ENCODE results near the gene EFCAB12.

Gene EFCAB12

DNA sequence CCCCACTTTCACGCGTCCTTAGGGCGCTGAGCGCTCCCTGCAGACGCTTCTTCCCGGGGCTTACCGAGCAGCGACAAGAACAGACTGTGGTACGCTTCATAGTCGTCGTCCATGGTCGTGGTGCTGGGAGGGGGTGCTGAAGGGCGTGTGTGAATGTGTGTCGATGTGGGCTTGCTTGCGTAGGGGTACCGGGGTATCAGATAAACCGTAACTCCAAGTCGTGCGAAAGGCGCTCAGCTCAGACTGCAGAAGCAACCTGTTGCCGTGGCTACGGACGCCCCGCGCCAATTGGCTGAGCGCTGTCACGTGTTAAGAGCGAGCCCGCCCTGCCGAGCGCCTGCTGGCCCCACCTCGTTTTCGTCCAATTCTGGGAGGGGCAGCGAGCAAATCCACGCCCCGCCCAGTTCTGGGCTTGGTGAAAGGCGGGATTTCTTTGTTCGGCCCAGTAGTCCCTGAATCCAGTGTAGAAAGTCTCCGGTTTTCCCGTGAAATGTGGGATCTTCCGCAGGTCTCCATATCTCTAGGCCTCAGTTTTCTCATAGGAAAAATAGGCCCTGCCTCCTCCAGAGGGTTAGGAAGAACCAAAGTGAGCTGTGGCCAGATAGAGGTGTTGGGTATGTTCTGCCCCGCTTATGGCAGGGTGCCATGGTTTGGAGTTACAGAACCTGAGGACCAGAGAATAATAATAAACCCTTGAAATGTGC, at the start of gene EFCAB12:
Gene EFCAB12 (minus strand): TSS at position 261 of the 704 bp plus-strand sequence. CDS start 148 bp downstream, at position 113.
- DNase-seq (ENCODE audit: low read depth in 2 of 2) = peak; percentile 82 to 84

DNA sequence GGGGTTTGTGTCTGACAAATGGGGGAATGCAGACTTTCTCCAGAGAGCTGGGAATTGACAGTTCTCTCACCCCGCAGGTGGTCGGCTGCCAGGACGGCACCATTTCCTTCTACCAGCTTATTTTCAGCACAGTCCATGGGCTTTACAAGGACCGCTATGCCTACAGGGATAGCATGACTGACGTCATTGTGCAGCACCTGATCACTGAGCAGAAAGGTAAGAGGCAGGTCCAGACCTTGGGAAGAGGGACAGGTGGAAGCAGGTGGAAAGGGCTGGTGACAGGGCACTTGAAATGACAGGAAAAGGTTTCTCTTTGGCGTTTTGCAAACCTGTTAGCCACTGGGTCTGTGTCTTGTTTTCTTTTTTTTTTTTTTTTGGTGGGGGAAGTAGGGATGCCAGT, 48.1 kb upstream of the EFCAB12 start:
- DNase-seq (ENCODE audit: low read depth in 2 of 2) = no peak

DNA sequence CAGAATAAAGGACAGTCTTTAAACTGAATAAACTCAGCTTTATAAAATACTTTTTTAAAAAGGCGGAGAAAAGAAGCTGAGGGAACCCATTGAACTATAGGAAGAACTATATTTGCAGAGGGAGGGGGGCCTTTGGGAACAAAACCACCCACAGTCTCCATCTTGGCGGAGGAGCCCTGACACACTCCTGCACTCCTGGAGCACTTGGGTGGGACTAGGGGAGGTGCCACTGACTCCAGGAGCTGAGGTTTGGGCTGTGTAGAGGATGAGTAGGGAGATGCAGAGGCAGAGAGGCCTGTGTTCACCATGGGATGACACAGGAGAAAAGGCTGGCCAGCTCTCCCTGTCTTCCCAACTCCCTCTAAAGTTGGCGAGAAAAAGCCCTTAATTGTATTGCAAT, 47.4 kb upstream of the EFCAB12 start:
- DNase-seq (ENCODE audit: low read depth in 2 of 2) = no peak

DNA sequence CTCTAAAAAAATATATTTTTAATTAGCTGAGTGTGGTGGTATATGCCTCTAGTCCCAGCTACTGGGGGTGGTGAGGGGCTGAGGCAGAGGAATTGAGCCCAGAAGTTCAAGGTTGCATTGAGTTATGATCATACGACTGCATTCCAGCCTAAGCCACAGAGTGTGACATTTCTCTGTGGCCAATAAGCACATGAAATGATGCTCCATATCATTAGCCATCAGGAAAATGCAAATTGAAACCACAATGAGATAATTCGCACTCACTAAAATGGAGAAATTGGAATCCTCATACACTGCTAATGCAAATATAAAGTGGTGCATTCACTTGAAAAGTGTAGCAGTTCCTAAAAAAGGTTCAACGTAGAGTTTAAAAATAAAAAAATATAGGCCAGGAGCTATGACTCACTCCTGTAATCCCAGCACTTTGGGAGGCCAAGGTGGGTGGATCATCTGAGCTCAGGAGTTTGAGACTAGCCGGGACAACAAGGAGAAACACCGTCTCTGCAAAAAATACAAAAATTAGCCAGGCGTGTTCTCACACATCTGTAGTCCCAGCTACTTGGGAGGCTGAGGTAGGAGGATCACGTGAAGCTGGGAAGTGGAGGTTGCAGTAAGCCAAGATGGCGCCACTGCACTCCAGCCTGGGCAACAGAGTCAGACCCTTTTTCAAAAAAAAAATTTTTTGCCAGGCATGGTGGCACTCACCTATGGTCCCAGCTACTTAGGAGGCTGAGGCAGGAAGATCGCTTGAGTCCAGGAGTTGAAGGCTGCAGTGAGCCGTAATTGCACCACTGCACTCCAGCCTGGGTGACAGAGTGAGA, 46.8 kb upstream of the EFCAB12 start:
- no peak for DNase-seq (ENCODE audit: low read depth in 2 of 2)

DNA sequence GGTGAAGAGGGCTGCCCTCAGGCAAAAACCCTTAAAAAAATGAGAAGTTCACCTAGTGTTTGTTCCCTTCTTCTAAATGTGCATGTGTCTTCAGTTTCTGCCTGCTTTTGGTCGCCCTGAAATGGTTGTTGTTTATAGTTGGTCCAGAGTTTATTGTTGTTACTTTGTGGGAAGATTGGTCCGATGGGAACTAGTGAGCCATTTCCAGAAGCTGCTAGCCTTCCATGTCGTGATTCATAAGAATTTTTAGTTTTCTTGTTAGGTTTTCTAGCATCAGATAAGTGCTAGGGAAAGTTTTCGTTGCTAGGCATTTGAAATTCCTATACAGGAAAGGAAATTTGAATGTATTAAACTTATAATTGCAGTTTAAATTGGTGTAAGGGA, 45.3 kb upstream of the EFCAB12 start:
- DNase-seq (ENCODE audit: low read depth in 2 of 2) = no peak

DNA sequence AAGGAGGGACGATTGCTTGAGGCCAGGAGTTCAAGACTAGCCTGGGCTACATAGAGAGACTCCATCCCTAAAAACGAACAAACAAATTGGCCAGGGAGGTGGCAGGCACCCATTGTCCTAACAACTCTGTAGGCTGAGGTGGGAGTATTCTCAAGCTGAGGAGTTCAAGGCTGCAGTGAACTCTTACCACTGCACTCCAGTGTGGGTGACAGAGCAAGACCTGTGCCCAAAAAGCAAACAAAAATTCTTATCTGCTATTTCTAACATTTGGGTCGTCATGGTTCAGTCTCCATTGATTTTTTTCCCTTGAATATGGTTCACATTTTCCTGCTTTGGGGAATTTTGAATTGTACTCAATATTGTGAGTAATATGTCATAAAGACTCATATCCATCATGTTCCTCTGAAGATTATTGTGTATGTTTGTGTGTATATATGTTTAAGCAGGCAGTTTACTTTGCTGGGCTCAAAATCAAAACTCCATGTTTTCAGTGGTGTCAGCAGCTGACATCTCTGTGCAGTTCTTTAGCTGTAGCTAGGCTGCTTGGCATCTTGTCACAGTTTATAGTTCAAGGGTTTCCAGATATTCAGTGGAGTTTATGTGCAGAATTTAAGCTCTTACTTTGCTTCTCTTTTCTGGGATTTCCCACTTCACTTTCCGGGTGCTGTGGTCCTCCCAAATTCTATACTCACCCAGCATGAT, 44.8 kb upstream of the EFCAB12 start:
- DNase-seq (ENCODE audit: low read depth in 2 of 2) = no peak

DNA sequence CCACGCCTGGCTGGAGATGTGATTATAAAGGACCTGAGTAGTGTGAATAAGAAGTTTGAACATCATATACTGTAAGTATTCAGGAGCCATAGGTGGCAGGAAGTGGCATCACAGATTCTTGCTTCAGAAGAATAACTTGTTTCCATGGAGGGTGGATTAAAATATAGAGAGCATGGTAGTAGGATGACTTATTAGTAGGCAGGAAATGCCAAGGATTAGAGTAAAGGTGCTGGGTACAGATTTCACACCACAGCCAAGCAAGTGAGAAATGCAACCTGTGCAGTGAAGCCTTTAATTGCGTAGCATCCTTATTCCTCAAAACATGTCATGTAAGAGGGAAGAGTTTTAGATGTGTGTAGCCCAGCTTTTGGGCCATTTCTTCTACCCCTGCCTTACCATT, 42.4 kb upstream of the EFCAB12 start:
- DNase-seq (ENCODE audit: low read depth in 2 of 2) = no peak

DNA sequence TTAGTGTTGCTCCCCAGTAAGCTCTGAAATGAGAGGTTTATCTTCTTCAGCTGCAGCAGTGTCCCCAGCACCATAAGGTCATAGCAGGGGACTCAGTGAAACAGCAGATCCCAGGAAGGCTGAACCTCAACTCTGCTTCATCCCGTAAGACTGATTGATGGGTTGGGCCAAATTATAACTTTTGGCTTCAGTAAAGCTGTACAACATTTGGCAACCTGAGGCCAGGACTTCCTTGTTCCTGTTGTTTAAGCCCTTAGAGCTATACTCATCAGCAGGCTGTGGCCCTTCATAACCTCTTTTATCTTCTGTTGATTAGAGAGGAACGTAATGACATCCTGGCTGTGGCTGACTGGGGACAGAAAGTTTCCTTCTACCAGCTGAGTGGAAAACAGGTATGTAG, 40.6 kb upstream of the EFCAB12 start:
- no peak for DNase-seq (ENCODE audit: low read depth in 2 of 2)

DNA sequence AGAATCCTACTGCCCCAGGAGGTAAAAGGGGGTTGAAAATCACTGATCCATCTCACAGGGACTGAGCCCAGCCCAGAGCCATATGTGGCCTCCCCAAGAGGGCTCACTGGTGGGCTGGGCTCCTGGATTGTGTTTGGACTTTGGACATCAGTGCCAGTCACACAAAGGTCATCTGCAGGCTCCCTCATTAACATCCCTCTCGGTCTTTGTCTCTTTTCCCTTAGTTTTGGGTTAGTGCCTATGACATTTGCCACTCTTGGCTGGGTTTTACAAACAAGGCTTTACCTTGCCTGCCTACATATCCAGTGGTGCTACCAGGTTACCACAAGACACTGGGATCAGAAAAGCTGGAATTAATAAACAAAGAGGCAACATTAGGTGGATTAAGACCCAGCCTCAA, 39.5 kb upstream of the EFCAB12 start:
- DNase-seq (ENCODE audit: low read depth in 2 of 2) = no peak

DNA sequence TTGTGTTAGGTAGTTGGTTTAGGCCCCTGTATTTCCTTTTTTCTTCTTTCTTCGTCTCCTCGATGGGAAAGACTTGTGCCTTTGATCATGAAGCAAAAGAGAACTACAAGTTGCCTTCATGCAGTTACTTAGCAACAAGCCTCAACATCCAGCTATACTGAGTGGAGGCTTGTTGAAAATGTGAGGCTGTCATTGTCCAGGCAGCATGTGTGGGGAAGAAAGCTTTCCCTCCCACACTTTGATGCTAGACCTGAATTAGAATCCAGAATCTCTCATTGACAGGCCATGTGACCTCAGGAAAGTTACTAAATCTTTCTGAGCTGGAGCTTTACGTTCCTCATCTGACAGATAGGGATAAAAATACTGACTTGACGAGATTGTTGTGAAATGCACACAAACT, 35.3 kb upstream of the EFCAB12 start:
- DNase-seq (ENCODE audit: low read depth in 2 of 2) = no peak

DNA sequence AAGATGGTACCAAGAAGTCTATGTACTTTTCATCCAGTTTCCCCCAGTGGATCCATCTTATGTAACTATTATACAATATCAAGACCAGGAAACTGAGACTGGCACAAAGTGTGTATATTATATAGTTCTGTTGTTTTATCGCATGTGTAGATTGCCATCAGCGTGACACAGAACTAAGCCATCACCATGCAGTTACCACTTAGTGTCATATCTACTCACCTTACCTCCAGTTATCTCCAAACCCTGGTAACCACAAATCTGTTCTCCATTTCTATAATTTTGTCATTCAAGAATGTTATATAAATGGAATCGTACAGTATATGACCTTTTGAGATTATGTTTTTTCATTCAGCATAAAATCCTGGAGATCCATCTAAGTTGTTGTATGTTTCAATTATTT, 34.7 kb upstream of the EFCAB12 start:
- no peak for DNase-seq (ENCODE audit: low read depth in 2 of 2)

DNA sequence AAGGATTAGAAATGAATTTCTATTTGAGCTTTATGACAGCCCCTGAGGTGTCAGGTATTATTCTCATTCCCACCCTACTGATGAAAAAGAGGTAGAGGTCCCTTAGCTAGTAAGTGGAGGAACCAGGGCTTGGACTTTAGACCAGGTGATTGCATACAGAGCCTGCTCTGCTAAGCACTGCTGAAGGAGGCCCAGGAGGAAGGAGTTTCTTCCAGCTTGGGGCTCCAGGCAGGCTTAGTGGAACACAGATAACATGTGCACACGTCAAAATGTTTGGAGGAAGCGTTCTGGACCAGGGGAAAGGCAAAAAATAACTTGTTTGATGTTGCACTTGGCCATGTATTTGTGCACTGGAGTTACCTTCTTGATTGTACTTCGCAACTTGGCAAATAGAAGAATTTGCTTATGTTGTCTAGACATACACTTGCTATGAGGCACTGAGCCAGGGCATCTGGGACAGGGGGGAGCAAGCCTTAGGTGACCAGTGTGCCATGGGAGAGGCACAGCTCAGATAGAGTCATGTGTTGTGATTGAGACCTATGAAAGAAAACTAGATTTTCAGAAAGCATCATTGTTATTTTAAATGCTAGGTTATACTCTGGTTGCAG, 34.0 kb upstream of the EFCAB12 start:
- DNase-seq (ENCODE audit: low read depth in 2 of 2) = no peak

DNA sequence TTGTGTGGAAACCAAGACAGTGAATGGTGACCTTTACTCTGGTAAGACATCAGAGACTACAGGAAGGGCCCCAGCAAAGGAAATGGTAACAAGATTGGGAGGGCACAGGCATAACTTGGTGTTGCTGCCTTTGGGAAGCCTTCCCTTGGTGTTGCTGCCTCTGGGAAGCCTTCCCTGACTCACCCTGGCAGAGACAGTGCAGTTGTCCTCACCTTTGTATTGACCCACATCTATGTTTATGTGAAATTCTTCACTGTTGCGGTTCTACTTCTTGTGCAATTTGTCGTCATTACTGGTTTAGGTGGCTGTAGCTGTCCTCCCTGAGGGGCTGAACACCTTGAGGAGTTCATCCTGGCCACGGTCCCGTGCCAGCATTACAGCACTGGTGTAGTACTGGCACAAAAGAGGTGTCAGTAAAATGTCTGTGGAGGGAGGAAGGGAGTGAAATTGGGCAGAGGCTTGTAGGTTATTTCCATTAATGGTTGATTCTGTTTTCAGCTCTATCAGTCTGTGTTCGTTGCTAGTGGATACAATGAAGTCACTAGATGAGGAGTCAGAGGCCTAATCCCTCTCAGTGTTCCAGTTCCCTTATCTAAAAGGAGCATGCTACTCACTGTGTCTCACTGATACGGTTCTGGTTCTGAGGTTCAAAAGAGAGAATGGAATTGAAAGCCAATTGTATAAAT, 33.2 kb upstream of the EFCAB12 start:
- DNase-seq (ENCODE audit: low read depth in 2 of 2) = no peak

DNA sequence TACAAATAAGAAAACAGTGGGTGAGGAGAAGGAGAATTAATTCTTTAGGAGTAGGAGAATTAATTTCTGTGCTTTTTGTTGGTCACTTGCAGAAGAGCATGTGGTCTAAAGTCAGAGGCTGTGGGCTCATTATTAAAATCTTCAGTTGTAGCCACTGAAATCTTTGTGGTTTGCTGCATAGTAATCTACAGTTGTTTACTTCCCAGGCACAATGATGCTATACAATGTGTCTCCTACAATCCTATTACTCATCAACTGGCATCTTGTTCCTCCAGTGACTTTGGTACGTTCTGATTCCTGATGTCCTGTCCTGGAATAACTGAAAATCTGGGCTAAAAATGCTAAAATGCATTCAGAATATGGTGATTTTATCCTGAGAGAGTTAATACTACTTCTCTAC, 32.6 kb upstream of the EFCAB12 start:
- DNase-seq (ENCODE audit: low read depth in 2 of 2) = no peak

DNA sequence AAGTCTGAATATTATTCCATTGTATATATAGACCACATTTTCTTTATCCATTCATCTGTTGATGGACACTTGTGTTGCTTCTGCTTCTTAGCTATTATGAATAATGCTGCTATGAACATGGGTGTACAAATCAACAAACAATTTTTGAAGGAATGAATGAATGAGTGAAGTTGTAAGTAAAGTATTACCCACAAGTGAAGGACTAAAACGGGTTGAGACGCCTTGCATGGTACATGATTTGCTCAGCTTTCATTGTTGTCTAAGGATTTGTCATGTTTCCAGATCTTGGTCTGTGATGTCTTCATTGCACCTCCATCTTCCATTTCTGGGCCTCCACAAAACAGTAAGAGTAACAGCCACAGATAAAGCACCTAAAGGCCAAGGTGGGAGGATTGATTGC, 32.1 kb upstream of the EFCAB12 start:
- DNase-seq (ENCODE audit: low read depth in 2 of 2) = no peak

DNA sequence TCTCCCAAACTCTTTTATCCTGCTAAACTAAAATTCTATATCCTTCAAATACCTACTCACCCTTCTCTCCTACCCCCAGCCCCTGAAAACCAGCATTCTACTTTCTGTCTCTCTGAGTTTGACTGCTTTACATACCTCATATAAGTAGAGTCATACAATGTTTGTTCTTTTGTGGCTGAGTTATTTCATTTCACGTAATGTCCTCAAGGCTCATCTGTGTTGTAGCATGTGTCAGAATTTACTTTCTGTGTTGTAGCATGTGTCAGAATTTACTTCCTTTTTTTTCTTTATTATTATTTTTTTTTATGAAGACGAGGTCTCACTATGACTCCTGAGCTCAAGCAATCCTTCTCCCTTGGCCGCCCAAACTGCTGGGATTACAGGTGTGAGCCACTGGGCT, 31.7 kb upstream of the EFCAB12 start:
- DNase-seq (ENCODE audit: low read depth in 2 of 2) = no peak

DNA sequence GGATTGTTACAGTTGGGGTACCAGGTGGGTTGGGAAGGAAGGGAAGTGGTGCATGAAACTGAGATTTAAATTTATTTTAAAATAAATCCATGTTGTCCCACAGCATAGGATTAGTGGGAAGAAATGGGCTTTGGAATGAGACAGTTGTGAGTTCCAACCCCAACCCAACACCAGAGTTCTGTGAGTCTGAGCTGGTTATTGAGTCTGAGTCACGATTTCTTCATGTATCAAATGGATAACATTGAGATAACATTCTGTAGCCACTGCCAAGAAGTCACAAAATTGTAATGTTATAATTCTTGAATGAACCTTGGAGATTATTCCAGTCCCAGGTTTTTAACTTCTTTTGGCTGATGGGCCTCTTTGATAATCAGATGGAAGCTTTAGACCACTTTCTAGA, 25.3 kb upstream of the EFCAB12 start:
- DNase-seq (ENCODE audit: low read depth in 2 of 2) = no peak

DNA sequence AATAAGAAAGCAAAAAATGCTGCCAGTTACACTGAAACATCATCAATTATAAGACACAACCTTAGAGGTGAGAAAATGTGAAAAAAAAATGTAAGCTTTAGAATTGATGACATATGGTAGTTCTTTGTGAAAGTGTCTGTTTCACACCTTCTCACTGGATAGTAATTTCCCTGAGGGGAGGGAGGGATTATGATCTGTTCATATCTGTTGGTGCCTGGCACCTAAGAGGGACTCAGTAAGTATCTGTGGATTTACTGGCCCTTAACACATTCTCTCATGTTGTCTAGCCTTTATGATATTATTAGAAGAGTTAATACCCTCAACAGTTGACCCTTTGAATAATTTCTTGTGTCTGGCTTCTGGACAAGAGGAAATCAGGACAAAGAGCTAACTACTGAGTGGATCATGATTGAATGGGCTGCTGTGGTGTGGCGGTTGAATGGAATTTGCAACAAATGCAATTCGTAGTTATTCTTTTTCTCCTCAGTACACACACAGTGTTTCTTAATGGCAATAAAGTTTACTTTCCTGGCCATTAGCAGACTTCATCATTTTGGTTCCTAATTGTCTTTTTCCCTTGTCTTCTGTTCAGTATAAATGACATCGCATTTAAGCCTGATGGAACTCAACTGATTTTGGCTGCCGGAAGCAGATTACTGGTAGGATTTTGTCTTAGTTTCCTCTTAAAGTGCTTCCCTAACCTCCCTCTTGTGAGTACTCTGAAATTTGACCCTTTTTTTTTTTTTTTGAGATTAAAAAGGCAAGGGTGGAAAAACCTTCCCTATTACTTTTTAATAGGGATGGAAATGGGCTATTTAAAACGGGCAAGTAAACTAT, 21.1 kb upstream of the EFCAB12 start:
- no peak for DNase-seq (ENCODE audit: low read depth in 2 of 2)

DNA sequence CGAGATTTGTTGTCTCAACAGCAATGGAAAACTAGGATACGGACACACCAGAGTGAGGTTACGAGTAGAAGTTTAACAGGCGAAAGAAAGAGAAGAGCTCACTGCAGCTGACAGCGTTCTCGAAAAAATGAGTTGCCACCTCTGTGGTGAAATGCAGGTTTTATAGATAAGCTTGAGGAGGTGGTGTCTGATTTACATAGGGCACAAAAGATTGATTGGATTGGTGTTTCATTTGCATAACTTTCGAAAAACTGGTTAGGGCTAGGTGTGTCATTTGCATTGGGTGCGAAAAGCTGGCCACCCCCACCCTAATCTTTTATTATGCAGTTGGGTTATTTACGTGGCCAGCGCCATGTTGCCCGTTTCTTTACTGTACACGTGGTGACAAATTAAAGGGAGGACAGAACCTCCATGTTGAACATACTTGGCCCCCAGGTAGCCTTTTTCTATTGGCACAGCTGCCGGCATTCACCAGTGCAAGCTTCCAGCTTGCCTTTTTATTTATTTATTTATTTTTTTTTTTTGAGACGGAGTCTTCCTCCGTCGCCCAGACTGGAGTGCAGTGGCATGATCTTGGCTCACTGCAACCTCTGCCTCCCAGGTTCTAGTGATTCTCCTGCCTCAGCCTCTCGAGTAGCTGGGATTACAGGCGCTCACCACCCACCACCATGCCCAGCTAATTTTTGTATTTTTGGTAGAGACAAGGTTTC, 19.9 kb upstream of the EFCAB12 start:
- DNase-seq (ENCODE audit: low read depth in 2 of 2) = no peak

DNA sequence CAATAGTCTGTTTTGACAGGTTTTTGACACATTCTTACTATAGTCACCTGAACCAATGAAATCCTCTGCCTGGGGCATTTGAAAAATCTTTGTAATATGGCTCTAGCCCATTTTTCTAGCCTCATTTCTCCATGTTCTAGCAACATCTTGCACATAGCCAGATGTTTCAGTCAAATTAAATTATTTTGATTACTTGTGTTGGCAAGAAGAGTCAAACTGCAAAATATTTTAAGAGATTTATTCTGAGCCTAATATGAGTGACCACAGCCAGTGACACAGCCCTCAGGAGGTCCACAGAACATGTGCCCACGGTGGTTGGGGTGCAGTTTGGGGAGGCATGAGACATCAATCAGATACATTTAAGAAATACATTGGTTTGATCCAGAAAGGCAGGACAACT, 18.5 kb upstream of the EFCAB12 start:
- no peak for DNase-seq (ENCODE audit: low read depth in 2 of 2)

Measured in stimulated activated CD4-positive, alpha-beta T cell treated with anti-CD3 and anti-CD28 coated beads, Interleukin-1b, Interleukin-23, amount 100 ng/mL, for 4 hours (primary cell).